Activated CD4-positive, alpha-beta memory T cell treated with anti-CD3 and anti-CD28 coated beads for 36 hours (primary cell): ENCODE measurements around the gene CTNNA3. TPM values are rescaled to one million over a fixed set of nuclear protein-coding genes. Genes with fewer than 3 reads are reported as not detected.

ENCODE experiments used
- CTCF ChIA-PET: fragments of 350-600 bp; sonication (Branson Sonifier 250); formaldehyde crosslinking; loops from one replicate; lab custom pipeline; 2021; ENCODE audit warnings: antibody characterized with exemption, inconsistent platforms; lab: Charles Lee
- POLR2A ChIA-PET: fragments of 350-600 bp; sonication (Branson Sonifier 250); formaldehyde crosslinking; loops from one replicate; lab custom pipeline; 2021; ENCODE audit warnings: antibody characterized with exemption; lab: Charles Lee
- DNase-seq: peaks from one replicate; pipeline ENCODE4 v3.0.0-alpha.2; 2020
- H3K27ac Mint-ChIP-seq: one replicate; pipeline ENCODE4 v1.8.0; 2021; ENCODE audit warnings: mixed read lengths
- H3K27me3 Mint-ChIP-seq: one replicate; pipeline ENCODE4 v1.8.0; 2021; ENCODE audit warnings: mixed read lengths
- H3K36me3 Mint-ChIP-seq: one replicate; pipeline ENCODE4 v1.8.0; 2021; ENCODE audit warnings: mixed read lengths
- H3K4me1 Mint-ChIP-seq: one replicate; pipeline ENCODE4 v1.8.0; 2021; ENCODE audit warnings: low read depth, mixed read lengths
- H3K4me3 Mint-ChIP-seq: one replicate; pipeline ENCODE4 v1.8.0; 2021; ENCODE audit warnings: mild to moderate bottlenecking, mixed read lengths
- H3K9me3 Mint-ChIP-seq: one replicate; pipeline ENCODE4 v1.8.0; 2021; ENCODE audit warnings: mixed read lengths
- intact Hi-C: fragments of 100-400 bp; cut with micrococcal nuclease; formaldehyde crosslinking; loops from one replicate; pipeline ENCODE4 v1.15.1; 2023
- total RNA-seq, 2 experiments: library from RNA; stranded (reverse); gene quantifications; one replicate each; pipeline ENCODE4 v1.2.3, GENCODE V29; 2021

Gene CTNNA3
- total RNA-seq, 2 experiments from 2014 or later = not detected

DNA sequence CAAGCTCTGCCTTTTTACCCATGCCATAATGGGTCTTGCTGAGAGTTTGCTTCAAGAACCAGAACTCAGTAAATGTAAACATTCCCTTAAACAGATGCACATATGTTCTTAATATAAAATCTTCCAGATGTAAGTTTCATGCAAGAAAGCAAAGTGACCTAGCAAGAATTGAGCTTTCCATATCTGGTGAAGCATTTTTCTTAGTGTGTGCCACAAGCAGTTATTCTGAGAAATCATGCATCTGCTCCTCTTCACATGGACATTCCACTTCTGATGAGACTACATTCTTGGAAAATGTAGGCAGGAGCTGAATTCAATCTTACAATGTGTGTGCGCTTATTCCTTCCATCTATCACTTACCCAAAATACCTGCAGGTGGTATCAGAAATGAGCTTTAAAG lies 997.9 kb downstream of the CTNNA3 start:
- H3K4me1 Mint-ChIP-seq = no peaks in the 10 kb centered on the region
- H3K27me3 Mint-ChIP-seq = no peaks in the 10 kb centered on the region
- CTCF ChIA-PET = no interaction called here
- no peak for DNase-seq
- no peak overlapping the region for H3K27ac Mint-ChIP-seq
- H3K36me3 Mint-ChIP-seq = no peaks in the 10 kb centered on the region
- peaks cover 3% of the 10 kb centered on the region for H3K9me3 Mint-ChIP-seq
- no peak overlapping the region for H3K4me3 Mint-ChIP-seq
- intact Hi-C loops = no loop called here
- POLR2A ChIA-PET = no interaction called here

DNA sequence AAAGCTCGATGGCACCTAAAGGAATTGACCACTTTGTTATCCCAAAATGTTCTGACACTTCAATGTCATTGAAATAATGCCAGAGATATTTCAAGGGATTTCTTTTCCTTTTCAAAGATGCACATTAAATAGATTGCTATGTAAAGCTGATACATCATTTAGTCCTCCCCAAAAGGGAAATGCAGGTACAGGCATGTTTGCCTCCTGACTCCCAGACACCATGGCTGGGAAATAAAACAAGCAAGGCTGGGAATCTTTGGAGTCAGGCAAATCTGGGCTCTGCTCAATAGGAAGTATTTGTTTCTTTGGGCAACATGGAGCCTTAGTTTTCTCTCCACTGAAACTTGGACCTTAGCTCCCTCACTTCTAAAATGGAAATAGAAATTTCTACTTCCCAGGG lies 1000.9 kb downstream of the CTNNA3 start:
- DNase-seq = no peak
- Mint-ChIP-seq H3K4me1 (no peaks in the 10 kb centered on the region), H3K9me3 (no peaks in the 10 kb centered on the region), H3K4me3 (no peak overlapping the region), H3K27ac (no peak overlapping the region), H3K27me3 (no peaks in the 10 kb centered on the region), H3K36me3 (no peaks in the 10 kb centered on the region)
- ChIA-PET CTCF (no interaction called here), POLR2A (no interaction called here)
- intact Hi-C loops = no loop called here

DNA sequence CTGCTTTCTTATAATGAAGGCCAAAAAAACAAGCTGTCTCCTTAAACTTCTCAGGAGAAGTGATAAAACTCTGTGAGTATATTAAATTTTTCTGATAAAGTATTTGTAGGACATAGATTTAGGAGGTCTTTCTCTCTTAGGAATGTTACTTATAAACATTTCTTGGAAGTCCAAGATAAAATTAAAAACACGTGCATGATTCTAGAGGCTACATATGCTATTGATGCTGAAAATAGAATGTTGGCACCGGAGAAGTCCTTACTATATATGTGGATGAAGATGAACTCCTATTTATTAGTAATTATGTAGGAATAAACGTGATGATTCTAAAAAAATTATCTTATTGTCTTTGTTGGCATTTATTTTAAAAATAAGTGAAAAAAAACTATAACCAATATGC lies 1011.4 kb downstream of the CTNNA3 start:
- no peak for DNase-seq
- ChIA-PET CTCF (no interaction called here), POLR2A (no interaction called here)
- H3K27me3 Mint-ChIP-seq = no peaks in the 10 kb centered on the region
- H3K4me1 Mint-ChIP-seq = no peaks in the 10 kb centered on the region
- H3K4me3 Mint-ChIP-seq = no peak overlapping the region
- H3K27ac Mint-ChIP-seq = no peak overlapping the region
- intact Hi-C loops = no loop called here
- no peaks in the 10 kb centered on the region for H3K36me3 Mint-ChIP-seq
- H3K9me3 Mint-ChIP-seq = peaks cover under 1% of the 10 kb centered on the region

DNA sequence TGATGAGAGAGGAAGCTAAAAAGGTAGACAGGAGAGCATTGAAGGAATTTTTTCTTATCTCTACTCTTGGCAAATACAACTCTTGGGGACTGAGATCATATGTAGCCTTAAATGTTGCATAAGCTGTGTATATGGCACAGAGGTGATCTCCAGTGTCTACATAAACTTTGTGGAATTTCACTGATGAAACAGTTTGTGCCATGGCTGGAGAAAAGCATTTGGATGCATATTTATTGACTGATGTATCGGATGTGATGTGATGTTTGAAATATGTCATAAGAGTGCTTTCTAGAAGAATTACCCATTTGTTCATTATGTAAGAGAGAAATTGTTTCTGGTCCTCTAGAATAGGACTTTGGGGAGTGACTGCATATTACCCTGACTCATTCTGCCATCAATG lies 1015.1 kb downstream of the CTNNA3 start:
- Mint-ChIP-seq H3K27ac (no peak overlapping the region), H3K4me1 (no peaks in the 10 kb centered on the region), H3K4me3 (no peak overlapping the region), H3K36me3 (no peaks in the 10 kb centered on the region), H3K9me3 (no peaks in the 10 kb centered on the region), H3K27me3 (no peaks in the 10 kb centered on the region)
- intact Hi-C loops = no loop called here
- no peak for DNase-seq
- POLR2A ChIA-PET = no interaction called here
- CTCF ChIA-PET = no interaction called here

DNA sequence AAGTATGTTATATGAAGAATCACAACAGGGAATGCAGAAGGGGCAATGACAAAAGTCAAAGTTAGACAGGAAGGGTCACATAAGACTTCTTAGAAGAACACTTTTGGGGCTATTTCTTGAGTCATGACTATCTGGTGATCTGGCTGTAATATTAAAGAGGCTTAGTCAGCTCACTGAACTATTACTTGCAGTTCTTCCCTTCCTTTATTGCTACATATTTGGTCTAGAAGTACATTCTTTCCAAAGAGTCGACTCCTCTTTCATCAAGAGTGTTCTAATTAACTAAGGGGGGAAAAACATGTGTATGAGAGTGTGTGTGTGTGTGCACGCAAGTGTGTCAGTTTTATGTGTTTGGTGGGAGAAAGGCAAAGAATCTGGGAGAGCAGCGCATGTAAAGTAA lies 1017.5 kb downstream of the CTNNA3 start:
- no peaks in the 10 kb centered on the region for H3K27me3 Mint-ChIP-seq
- H3K4me1 Mint-ChIP-seq = no peaks in the 10 kb centered on the region
- no peaks in the 10 kb centered on the region for H3K36me3 Mint-ChIP-seq
- intact Hi-C loops = no loop called here
- H3K4me3 Mint-ChIP-seq = no peak overlapping the region
- CTCF ChIA-PET = no interaction called here
- POLR2A ChIA-PET = no interaction called here
- no peaks in the 10 kb centered on the region for H3K9me3 Mint-ChIP-seq
- H3K27ac Mint-ChIP-seq = no peak overlapping the region
- DNase-seq = no peak

DNA sequence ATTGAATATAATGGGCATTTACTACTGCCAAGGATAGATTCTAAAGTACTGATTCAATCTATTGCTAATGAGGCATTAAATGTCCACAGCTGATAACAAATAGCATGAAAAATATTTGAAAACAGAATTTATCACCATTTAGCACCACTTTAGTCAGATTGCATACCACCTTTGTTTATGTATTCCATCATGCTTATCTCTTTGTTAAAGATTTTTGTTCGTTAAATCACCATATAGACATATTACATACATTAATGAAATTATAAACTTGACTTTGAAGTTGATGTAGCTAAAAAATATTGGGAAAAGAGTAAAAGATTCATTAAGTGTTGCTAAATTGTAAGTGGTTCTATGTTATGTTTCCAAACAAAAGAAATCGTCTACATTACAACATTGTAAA lies 1022.9 kb downstream of the CTNNA3 start:
- DNase-seq = no peak
- Mint-ChIP-seq H3K27me3 (no peaks in the 10 kb centered on the region), H3K4me1 (no peaks in the 10 kb centered on the region), H3K9me3 (no peaks in the 10 kb centered on the region), H3K4me3 (no peak overlapping the region), H3K27ac (no peak overlapping the region), H3K36me3 (no peaks in the 10 kb centered on the region)
- ChIA-PET CTCF (no interaction called here), POLR2A (no interaction called here)
- intact Hi-C loops = no loop called here

DNA sequence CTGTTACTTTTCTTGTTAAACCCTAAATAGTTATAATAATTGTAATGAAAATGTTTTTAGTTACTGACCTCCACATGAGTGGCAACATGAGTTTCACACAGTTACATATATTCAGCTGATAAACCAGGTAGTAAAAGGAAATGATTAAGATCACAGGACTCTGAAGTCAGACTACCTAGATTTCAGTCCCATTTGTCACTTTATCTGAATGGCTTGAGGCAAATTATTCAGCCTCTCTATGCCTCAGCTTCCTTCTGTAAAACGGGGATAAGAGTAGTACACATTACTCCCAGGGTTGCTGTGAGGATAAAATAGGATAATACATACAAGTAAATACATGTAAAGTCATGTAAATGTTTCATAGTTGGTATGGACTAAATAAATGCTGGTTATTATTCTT lies 1024.4 kb downstream of the CTNNA3 start:
- Mint-ChIP-seq H3K27ac (no peak overlapping the region), H3K4me1 (no peaks in the 10 kb centered on the region), H3K9me3 (peaks cover 2% of the 10 kb centered on the region), H3K27me3 (no peaks in the 10 kb centered on the region), H3K36me3 (no peaks in the 10 kb centered on the region), H3K4me3 (no peak overlapping the region)
- DNase-seq = no peak
- ChIA-PET CTCF (no interaction called here), POLR2A (no interaction called here)
- intact Hi-C loops = no loop called here

DNA sequence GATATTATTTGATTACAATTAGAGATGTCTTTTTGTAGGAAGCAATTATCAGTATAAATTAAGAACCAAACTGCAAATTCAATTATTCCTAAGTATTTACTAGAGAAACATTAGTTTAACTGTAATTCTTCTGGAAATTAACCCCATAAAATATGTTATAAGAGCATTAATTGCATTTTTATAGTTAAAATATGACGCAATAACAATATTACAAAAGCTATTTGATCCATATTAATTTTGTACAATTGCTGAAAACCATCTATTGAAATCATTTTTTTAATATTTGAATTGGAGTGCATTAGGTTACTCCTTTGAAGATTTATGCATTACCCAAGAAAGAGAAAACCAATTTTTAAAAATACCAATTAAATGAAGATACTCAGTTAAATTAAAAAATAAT lies 1024.9 kb downstream of the CTNNA3 start:
- ChIA-PET POLR2A (no interaction called here), CTCF (no interaction called here)
- Mint-ChIP-seq H3K4me1 (no peaks in the 10 kb centered on the region), H3K4me3 (no peak overlapping the region), H3K27me3 (no peaks in the 10 kb centered on the region), H3K9me3 (peaks cover 2% of the 10 kb centered on the region), H3K36me3 (no peaks in the 10 kb centered on the region), H3K27ac (no peak overlapping the region)
- DNase-seq = no peak
- intact Hi-C loops = no loop called here

DNA sequence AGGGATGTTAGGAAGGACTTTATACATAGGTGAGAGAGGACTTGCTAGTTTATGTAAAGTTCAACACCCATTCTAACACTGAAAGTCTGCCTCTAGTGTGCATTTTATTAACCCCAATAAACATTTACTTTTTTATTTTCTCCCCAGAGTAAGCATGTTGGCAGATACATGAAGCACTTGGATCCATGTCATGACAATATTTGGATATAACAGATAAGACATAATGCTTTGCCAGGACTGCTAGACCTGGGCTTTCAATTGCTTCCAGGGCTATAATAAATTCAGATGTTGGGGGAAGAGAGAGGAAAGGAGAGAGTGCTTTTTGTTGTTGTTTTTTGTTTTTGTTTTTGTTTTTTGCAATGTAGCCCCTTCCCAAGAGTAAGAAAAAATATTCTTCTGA lies 1039.5 kb downstream of the CTNNA3 start:
- CTCF ChIA-PET = interaction anchor here (0.8 kb wide), 1 partner anchor 9 kb away, joined by 3 read pairs; no protein-coding TSS in a partner anchor
- no peaks in the 10 kb centered on the region for H3K4me1 Mint-ChIP-seq
- no peaks in the 10 kb centered on the region for H3K27me3 Mint-ChIP-seq
- peaks cover 6% of the 10 kb centered on the region for H3K9me3 Mint-ChIP-seq
- no peaks in the 10 kb centered on the region for H3K36me3 Mint-ChIP-seq
- H3K27ac Mint-ChIP-seq = no peak overlapping the region
- POLR2A ChIA-PET = no interaction called here
- DNase-seq = no peak
- no peak overlapping the region for H3K4me3 Mint-ChIP-seq
- intact Hi-C loops = no loop called here

DNA sequence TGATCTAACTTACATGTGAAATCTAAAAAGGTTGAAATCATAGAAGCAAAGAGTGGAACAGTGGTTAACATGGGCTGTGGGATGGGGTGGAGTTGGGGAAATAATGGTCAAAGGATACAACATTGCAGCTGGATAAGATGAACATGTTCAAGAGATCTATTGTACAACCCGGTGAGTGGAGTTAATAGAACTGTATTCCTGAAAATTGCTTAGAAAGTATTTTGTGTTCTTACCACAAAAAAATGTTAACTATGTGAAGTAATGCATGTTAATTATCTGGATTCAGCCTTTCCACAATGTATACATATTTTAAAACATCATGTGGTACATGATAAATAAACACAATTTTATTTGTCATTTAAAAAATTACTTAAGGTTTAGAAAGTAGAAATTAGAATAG lies 1041.1 kb downstream of the CTNNA3 start:
- H3K4me3 Mint-ChIP-seq = no peak overlapping the region
- POLR2A ChIA-PET = no interaction called here
- CTCF ChIA-PET = no interaction called here
- no peak overlapping the region for H3K27ac Mint-ChIP-seq
- intact Hi-C loops = no loop called here
- H3K27me3 Mint-ChIP-seq = no peaks in the 10 kb centered on the region
- no peaks in the 10 kb centered on the region for H3K4me1 Mint-ChIP-seq
- no peak for DNase-seq
- no peaks in the 10 kb centered on the region for H3K36me3 Mint-ChIP-seq
- H3K9me3 Mint-ChIP-seq = peaks cover 8% of the 10 kb centered on the region

DNA sequence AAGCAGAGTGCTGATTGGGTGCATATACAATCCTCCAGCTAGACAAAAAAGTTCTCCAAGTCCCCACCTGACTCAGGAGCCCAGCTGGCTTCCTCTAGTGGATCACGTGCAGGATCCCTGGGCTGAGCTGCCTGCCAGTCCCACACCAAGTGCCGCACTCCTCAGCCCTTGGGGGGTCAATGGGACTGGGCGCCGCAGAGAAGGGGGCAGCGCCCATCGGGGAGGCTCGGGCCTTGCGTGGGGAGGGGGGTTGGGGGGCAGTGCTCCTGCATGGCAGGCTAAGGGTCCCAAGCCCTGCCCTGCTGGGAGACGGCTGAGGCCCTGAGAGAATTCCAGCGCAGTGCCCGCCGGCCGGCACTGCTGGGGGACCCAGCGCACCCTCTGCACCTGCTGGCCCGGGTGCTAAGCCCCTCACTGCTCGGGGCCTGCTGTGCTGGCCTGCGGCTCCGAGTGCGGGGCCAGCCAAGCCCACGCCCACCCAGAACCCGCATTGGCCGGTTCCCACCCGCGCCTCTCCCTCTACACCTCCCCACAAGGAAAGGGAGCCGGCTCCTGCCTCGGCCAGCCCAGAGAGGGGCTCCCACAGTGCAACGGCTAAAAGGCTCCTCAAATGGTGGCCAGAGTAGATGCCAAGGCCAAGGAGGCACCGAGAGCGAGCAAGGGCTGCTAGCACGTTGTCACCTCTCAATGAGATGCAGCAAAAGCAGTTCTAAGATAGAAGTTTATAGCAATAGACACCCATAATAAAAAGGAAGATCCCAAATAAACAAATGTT lies 1044.5 kb downstream of the CTNNA3 start:
- ChIA-PET POLR2A (no interaction called here), CTCF (no interaction called here)
- no peaks in the 10 kb centered on the region for H3K4me1 Mint-ChIP-seq
- H3K9me3 Mint-ChIP-seq = peaks cover 8% of the 10 kb centered on the region
- no peaks in the 10 kb centered on the region for H3K27me3 Mint-ChIP-seq
- no peaks in the 10 kb centered on the region for H3K36me3 Mint-ChIP-seq
- intact Hi-C loops = no loop called here
- no peak overlapping the region for H3K4me3 Mint-ChIP-seq
- no peak for DNase-seq
- no peak overlapping the region for H3K27ac Mint-ChIP-seq

DNA sequence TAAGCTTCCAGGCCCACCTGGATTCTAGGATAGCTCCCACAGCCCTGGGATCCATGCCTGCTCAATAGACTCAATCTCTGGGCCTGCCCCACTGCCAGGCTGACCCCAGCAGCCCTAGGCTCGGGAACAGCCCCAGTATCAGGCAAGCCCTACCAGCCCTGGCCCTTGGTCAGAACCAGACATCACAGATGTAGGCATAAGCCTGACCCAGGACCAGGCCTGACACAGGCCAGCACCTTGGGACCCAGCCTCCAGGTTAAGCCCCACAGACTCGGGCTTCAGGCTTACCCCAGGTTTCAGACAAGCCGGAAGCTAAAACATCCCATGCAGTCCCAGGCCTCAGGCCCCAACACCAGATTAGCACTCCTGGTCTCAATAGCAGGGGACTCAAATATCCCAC lies 1046.4 kb downstream of the CTNNA3 start:
- H3K27ac Mint-ChIP-seq = no peak overlapping the region
- H3K4me3 Mint-ChIP-seq = no peak overlapping the region
- no peaks in the 10 kb centered on the region for H3K36me3 Mint-ChIP-seq
- H3K4me1 Mint-ChIP-seq = no peaks in the 10 kb centered on the region
- CTCF ChIA-PET = no interaction called here
- H3K27me3 Mint-ChIP-seq = no peaks in the 10 kb centered on the region
- intact Hi-C loops = no loop called here
- DNase-seq = no peak
- POLR2A ChIA-PET = no interaction called here
- peaks cover 8% of the 10 kb centered on the region for H3K9me3 Mint-ChIP-seq

DNA sequence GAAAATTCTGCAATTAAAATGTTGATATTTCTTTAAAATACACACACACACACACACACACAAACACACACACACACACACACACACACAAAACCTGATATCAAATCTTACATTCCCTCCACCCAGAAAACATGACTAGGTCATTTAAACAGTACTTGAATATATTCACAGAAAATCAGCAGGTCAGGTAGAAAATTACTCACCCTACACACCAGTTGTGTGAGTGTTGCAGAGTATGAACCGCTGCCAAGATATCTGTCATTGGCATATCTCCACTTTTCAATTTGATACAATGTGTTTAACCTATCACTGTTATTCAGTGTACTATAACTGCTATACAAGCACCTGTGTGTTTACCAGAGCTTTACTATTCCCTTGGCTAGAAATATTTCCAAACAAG lies 1053.8 kb downstream of the CTNNA3 start:
- POLR2A ChIA-PET = no interaction called here
- no peaks in the 10 kb centered on the region for H3K9me3 Mint-ChIP-seq
- DNase-seq = no peak
- CTCF ChIA-PET = no interaction called here
- no peaks in the 10 kb centered on the region for H3K27me3 Mint-ChIP-seq
- no peak overlapping the region for H3K27ac Mint-ChIP-seq
- intact Hi-C loops = no loop called here
- no peaks in the 10 kb centered on the region for H3K4me1 Mint-ChIP-seq
- H3K4me3 Mint-ChIP-seq = no peak overlapping the region
- no peaks in the 10 kb centered on the region for H3K36me3 Mint-ChIP-seq
